ENCODE measurements around the gene FHOD3. TPM values are rescaled to one million over a fixed set of nuclear protein-coding genes. Genes with fewer than 3 reads are reported as not detected.

FHOD3 gene
- total and polyA plus RNA-seq, 2 experiments from 2014 or later: 2.7 to 8.7 TPM

DNA sequence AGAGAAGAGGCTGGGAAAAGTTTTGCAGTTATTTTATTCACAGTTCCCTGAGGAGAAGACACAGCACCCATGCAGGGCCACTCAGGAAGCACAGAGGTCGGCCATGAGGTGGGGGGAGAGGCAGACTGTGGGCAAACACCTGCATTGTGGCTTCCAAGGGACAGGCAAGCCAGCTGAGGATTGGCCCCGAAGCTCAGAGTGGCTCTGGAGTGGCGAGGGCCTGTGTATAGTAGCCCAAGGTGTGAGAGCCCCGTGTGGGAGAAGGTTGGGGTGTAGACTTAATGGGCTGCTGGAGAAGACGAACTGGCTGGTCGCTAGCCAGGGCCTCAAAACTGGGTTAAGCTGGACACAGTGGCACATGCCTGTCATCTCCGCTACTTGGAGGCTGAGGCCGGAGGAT, 218.7 kb downstream of the FHOD3 start:
- Mint-ChIP-seq H3K9me3 (no peaks in the 10 kb centered on the region), H3K27ac (no peak overlapping the region; the same call in 1 of the 2 replicates), H3K36me3 (ENCODE audit: low read depth) (no peaks in the 10 kb centered on the region), H3K4me1 (peaks cover 31% of the 10 kb centered on the region), H3K4me3 (no peak overlapping the region), H3K27me3 (ENCODE audit: insufficient read depth, low read depth, poor library complexity) (peaks cover 2% of the 10 kb centered on the region)
- Histone ChIP-seq H4K20me1 (replicated peaks; ENCODE audit: insufficient read depth) (no peaks in the 10 kb centered on the region), H3K4me1 (ENCODE audit: insufficient read depth) (peaks cover 18% of the 10 kb centered on the region), H3K4me2 (no peak overlapping the region), H3K4me3 (no peak overlapping the region), H3K27me3 (ENCODE audit: insufficient read depth) (no peaks in the 10 kb centered on the region), H3K79me2 (replicated peaks; ENCODE audit: insufficient read depth) (no peaks in the 10 kb centered on the region), H3K27ac (ENCODE audit: low read depth) (no peak overlapping the region), H2AFZ (no peak overlapping the region), H3K36me3 (ENCODE audit: insufficient read depth) (no peaks in the 10 kb centered on the region), H3F3A (replicated peaks; ENCODE audit: low read depth) (no peaks in the 10 kb centered on the region), H3K9me2 (ENCODE audit: insufficient read depth) (peaks cover 6% of the 10 kb centered on the region; the same call in 1 of the 2 replicates)
- no peak for ATAC-seq
- DNase-seq (ENCODE audit: low spot score): no peak
- TF ChIP-seq POLR2AphosphoS5 (IDR thresholded peaks at IDR 0.05; ENCODE audit: low read depth) (no peak), EZH2 (IDR thresholded peaks at IDR 0.05; ENCODE audit: low read depth, unreplicated experiment) (no peak), EZH2phosphoT487 (IDR thresholded peaks at IDR 0.05; ENCODE audit: unreplicated experiment) (no peak), ZNF114 (CRISPR knock-in tag; IDR thresholded peaks at IDR 0.05) (no peak), STAT1 (IDR thresholded peaks at IDR 0.05; ENCODE audit: unreplicated experiment) (no peak), CREB1 (CRISPR knock-in tag; IDR thresholded peaks at IDR 0.05; ENCODE audit: low read depth) (no peak), JUNB (IDR thresholded peaks at IDR 0.05; ENCODE audit: unreplicated experiment) (no peak), ZNF331 (CRISPR knock-in tag; IDR thresholded peaks at IDR 0.05; ENCODE audit: low read depth) (no peak), NANOG (IDR thresholded peaks at IDR 0.05; ENCODE audit: borderline replicate concordance) (no peak)
- TF ChIP-seq, protein P1, sequence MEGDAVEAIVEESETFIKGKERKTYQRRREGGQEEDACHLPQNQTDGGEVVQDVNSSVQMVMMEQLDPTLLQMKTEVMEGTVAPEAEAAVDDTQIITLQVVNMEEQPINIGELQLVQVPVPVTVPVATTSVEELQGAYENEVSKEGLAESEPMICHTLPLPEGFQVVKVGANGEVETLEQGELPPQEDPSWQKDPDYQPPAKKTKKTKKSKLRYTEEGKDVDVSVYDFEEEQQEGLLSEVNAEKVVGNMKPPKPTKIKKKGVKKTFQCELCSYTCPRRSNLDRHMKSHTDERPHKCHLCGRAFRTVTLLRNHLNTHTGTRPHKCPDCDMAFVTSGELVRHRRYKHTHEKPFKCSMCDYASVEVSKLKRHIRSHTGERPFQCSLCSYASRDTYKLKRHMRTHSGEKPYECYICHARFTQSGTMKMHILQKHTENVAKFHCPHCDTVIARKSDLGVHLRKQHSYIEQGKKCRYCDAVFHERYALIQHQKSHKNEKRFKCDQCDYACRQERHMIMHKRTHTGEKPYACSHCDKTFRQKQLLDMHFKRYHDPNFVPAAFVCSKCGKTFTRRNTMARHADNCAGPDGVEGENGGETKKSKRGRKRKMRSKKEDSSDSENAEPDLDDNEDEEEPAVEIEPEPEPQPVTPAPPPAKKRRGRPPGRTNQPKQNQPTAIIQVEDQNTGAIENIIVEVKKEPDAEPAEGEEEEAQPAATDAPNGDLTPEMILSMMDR (conservative IDR thresholded peaks at IDR 0.05; ENCODE audit: low read depth in 2 of 2): no peak
- TF ChIP-seq, protein P2, sequence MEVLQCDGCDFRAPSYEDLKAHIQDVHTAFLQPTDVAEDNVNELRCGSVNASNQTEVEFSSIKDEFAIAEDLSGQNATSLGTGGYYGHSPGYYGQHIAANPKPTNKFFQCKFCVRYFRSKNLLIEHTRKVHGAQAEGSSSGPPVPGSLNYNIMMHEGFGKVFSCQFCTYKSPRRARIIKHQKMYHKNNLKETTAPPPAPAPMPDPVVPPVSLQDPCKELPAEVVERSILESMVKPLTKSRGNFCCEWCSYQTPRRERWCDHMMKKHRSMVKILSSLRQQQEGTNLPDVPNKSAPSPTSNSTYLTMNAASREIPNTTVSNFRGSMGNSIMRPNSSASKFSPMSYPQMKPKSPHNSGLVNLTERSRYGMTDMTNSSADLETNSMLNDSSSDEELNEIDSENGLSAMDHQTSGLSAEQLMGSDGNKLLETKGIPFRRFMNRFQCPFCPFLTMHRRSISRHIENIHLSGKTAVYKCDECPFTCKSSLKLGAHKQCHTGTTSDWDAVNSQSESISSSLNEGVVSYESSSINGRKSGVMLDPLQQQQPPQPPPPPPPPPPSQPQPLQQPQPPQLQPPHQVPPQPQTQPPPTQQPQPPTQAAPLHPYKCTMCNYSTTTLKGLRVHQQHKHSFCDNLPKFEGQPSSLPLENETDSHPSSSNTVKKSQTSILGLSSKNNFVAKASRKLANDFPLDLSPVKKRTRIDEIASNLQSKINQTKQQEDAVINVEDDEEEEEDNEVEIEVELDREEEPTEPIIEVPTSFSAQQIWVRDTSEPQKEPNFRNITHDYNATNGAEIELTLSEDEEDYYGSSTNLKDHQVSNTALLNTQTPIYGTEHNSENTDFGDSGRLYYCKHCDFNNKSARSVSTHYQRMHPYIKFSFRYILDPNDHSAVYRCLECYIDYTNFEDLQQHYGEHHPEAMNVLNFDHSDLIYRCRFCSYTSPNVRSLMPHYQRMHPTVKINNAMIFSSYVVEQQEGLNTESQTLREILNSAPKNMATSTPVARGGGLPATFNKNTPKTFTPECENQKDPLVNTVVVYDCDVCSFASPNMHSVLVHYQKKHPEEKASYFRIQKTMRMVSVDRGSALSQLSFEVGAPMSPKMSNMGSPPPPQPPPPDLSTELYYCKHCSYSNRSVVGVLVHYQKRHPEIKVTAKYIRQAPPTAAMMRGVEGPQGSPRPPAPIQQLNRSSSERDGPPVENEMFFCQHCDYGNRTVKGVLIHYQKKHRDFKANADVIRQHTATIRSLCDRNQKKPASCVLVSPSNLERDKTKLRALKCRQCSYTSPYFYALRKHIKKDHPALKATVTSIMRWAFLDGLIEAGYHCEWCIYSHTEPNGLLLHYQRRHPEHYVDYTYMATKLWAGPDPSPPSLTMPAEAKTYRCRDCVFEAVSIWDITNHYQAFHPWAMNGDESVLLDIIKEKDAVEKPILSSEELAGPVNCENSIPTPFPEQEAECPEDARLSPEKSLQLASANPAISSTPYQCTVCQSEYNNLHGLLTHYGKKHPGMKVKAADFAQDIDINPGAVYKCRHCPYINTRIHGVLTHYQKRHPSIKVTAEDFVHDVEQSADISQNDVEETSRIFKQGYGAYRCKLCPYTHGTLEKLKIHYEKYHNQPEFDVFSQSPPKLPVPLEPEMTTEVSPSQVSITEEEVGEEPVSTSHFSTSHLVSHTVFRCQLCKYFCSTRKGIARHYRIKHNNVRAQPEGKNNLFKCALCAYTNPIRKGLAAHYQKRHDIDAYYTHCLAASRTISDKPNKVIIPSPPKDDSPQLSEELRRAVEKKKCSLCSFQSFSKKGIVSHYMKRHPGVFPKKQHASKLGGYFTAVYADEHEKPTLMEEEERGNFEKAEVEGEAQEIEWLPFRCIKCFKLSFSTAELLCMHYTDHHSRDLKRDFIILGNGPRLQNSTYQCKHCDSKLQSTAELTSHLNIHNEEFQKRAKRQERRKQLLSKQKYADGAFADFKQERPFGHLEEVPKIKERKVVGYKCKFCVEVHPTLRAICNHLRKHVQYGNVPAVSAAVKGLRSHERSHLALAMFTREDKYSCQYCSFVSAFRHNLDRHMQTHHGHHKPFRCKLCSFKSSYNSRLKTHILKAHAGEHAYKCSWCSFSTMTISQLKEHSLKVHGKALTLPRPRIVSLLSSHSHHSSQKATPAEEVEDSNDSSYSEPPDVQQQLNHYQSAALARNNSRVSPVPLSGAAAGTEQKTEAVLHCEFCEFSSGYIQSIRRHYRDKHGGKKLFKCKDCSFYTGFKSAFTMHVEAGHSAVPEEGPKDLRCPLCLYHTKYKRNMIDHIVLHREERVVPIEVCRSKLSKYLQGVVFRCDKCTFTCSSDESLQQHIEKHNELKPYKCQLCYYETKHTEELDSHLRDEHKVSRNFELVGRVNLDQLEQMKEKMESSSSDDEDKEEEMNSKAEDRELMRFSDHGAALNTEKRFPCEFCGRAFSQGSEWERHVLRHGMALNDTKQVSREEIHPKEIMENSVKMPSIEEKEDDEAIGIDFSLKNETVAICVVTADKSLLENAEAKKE (CRISPR knock-in tag; IDR thresholded peaks at IDR 0.05): no peak
- TF ChIP-seq, protein P3, sequence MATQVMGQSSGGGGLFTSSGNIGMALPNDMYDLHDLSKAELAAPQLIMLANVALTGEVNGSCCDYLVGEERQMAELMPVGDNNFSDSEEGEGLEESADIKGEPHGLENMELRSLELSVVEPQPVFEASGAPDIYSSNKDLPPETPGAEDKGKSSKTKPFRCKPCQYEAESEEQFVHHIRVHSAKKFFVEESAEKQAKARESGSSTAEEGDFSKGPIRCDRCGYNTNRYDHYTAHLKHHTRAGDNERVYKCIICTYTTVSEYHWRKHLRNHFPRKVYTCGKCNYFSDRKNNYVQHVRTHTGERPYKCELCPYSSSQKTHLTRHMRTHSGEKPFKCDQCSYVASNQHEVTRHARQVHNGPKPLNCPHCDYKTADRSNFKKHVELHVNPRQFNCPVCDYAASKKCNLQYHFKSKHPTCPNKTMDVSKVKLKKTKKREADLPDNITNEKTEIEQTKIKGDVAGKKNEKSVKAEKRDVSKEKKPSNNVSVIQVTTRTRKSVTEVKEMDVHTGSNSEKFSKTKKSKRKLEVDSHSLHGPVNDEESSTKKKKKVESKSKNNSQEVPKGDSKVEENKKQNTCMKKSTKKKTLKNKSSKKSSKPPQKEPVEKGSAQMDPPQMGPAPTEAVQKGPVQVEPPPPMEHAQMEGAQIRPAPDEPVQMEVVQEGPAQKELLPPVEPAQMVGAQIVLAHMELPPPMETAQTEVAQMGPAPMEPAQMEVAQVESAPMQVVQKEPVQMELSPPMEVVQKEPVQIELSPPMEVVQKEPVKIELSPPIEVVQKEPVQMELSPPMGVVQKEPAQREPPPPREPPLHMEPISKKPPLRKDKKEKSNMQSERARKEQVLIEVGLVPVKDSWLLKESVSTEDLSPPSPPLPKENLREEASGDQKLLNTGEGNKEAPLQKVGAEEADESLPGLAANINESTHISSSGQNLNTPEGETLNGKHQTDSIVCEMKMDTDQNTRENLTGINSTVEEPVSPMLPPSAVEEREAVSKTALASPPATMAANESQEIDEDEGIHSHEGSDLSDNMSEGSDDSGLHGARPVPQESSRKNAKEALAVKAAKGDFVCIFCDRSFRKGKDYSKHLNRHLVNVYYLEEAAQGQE (IDR thresholded peaks at IDR 0.05; ENCODE audit: unreplicated experiment): no peak
- TF ChIP-seq, protein P4, sequence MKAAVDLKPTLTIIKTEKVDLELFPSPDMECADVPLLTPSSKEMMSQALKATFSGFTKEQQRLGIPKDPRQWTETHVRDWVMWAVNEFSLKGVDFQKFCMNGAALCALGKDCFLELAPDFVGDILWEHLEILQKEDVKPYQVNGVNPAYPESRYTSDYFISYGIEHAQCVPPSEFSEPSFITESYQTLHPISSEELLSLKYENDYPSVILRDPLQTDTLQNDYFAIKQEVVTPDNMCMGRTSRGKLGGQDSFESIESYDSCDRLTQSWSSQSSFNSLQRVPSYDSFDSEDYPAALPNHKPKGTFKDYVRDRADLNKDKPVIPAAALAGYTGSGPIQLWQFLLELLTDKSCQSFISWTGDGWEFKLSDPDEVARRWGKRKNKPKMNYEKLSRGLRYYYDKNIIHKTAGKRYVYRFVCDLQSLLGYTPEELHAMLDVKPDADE (IDR thresholded peaks at IDR 0.05): no peak
